ENCODE measurements around the gene C9. TPM values are rescaled to one million over a fixed set of nuclear protein-coding genes. Genes with fewer than 3 reads are reported as not detected.

Gene C9
- total RNA-seq, 4 donors from 2014 or later, result 0.38 to 1.3 TPM; not detected in 2

GRCh38 chr5:39294736-39295135 lies 69.6 kb downstream of the C9 start:
- no peak for TF ChIP-seq CTCF (IDR thresholded peaks at IDR 0.05; ENCODE audit: low read depth)

DNA sequence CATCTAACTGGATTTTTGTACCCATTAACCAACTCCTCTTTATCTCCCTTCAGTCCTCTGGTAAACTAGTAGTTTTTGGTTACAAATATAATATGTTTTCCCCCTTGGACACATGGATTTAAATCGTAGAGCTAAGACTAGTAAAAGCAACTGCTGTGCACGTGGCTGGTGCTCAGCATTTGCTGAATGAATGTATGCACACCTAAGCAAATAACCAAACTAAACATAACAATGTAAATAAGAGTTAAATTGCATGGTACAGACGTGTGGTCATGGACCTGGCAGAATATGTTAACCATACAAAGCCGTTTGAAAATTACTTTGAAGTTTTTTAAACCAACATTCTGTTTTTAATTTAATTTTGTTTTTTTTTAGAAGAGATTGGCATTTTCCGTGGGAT lies 79.7 kb downstream of the C9 start:
- TF ChIP-seq CTCF (IDR thresholded peaks at IDR 0.05; ENCODE audit: low read depth), result no peak

- TF ChIP-seq CTCF (IDR thresholded peaks at IDR 0.05; ENCODE audit: low read depth), result no peak
Observed at GRCh38 chr5:39283231-39283818, 81.0 kb downstream of the C9 start.

GRCh38 chr5:39282561-39282960 lies 81.7 kb downstream of the C9 start:
- TF ChIP-seq CTCF (IDR thresholded peaks at IDR 0.05; ENCODE audit: low read depth), result no peak

GRCh38 chr5:39274398-39275085 lies 89.8 kb downstream of the C9 start:
- TF ChIP-seq CTCF (IDR thresholded peaks at IDR 0.05; ENCODE audit: low read depth), result no peak

- TF ChIP-seq CTCF (IDR thresholded peaks at IDR 0.05; ENCODE audit: low read depth), result no peak
Observed at GRCh38 chr5:39273314-39273954, 90.9 kb downstream of the C9 start.

DNA sequence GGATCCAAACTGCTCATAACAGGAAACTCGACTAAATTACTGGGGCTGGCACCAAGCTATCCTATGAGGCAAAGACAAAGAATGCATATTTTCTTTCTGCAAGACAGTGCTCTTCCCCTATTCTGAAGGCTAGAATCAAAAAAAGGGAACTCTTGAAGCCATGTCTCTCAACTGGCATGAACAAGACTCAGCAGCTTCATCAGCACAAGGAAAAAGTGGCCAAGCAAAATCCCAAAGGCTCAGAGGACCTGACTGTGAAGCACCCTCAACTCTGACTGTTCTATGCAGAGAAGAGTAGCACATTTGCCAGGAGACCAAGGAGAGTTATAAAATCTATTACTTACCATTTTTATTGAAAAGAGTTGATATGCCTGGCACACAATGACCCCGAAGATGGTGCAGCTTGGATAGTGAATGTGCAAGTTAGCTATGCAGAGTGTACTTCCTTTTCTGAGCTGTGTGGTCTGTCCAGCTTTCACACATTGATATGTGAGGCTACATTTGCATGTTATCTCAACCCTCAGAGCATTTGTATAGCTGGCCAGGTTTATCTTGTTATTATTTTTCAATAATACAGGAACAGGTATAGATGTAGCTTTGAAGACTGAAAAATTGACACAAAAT lies 94.0 kb downstream of the C9 start:
- TF ChIP-seq CTCF (IDR thresholded peaks at IDR 0.05; ENCODE audit: low read depth), result no peak
